Heart left ventricle (tissue), 13 donors: Measurements from ENCODE around the gene ZNF445.
"Not testable (repeated sequence)": the region's sequence is repeated elsewhere in the genome, so short reads cannot be mapped to it uniquely, and the experiment has no call there.

Experiments
- CTCF ChIP-seq, 12 donors: fragments of 200-600 bp; sonication (generic) in 4 of 12; IDR thresholded peaks; one replicate each; pipeline versions ENCODE4 v1.5.0 to v1.8.0; 2018 to 2022; ENCODE audit warnings: antibody characterized with exemption in 12 of 12, mild to moderate bottlenecking in 5 of 12
- POLR2A ChIP-seq, 2 donors: fragments of 450-650 bp; IDR thresholded peaks; one replicate each; pipeline ENCODE4 v1.6.1; 2017; ENCODE audit warnings: antibody characterized with exemption in 2 of 2, mild to moderate bottlenecking in 2 of 2, moderate library complexity in 2 of 2
- donor health status: ischemic (EF 13 %, LVEDD 7.1; RV severe dilation, severe dysfunction).
- donor health status: DM: no; HTN: yes; CAD: no.
- donor health status: DM: no; HTN: no; CAD: no.
- donor health status: ischemic (EF 25% LVEDD 6.9; RV normal size, moderate dysfunction).
- donor health status: ischemic (EF 25% LVEDD 5.7; RV mildly dilated, moderate dysfunction).
- donor health status: ischemic (EF 35%, LVEDD 5.7; RV mildly dilated, moderate dysfunction).
- donor health status: nonischemic (EF 11% LVEDD 7.7; RV severe dilation, severe dysfunction).
- donor health status: DM: yes; HTN: yes; CAD: no.
- donor health status: PGD.
- donor health status: ischemic (EF 29% LVEDD 5.4; RV normal size, mild dysfunction).
- donor health status: nonischemic (EF 23%, LVEDD 6.1; RV moderate dilation, normal function).

DNA sequence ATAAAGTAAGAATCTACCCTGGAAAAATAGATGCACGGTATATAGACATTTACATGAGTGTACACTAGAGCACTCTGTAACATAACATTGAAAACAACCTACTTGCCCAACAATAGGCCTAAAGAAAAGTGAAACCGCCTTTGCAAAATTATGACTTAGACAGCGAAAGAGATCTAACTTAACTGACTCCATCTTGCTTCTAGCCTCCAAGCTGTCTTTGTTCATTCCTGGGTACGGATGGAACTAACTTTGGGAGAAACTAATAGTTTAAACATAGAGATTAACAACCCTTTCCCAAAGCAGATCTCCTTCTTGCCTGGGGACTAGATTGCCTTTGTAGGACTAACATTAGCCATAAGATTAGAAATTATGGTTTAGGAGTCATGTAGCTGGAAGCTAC lies 17.4 kb downstream of the ZNF445 start:
- TF ChIP-seq CTCF, POLR2A (IDR thresholded peaks at IDR 0.05): not testable (repeated sequence)
